ENCODE data around the gene SERPINE1.

SERPINE1 gene

GRCh38 chr7:101179117-101179516 lies 52.2 kb downstream of the SERPINE1 start:
- no peak overlapping the region for H3K4me3 ChIP-seq (replicated peaks; ENCODE audit: low read depth, low read length)
- no peak for DNase-seq (ENCODE audit: extremely low read depth, low read depth)
- TF ChIP-seq CTCF (IDR thresholded peaks at IDR 0.05; ENCODE audit: low read depth, low read length, missing control alignments), result no peak

- no peak for TF ChIP-seq CTCF (IDR thresholded peaks at IDR 0.05; ENCODE audit: low read depth, low read length, missing control alignments)
- DNase-seq (ENCODE audit: extremely low read depth, low read depth), result no peak
- H3K4me3 ChIP-seq (replicated peaks; ENCODE audit: low read depth, low read length), result no peak overlapping the region
Observed at GRCh38 chr7:101179713-101180112, 52.8 kb downstream of the SERPINE1 start.

- no peak for TF ChIP-seq CTCF (IDR thresholded peaks at IDR 0.05; ENCODE audit: low read depth, low read length, missing control alignments)
- DNase-seq (ENCODE audit: extremely low read depth, low read depth), result no peak
- H3K4me3 ChIP-seq (replicated peaks; ENCODE audit: low read depth, low read length), result no peak within 1 kb of the TSS
Observed at GRCh38 chr7:101180130-101180755, 53.3 kb downstream of the SERPINE1 start, which contains the start of gene NAT16. Gene NAT16 (minus strand): TSS chr7:101180293. CDS start chr7:101174807, 5,486 bp downstream.

GRCh38 chr7:101185258-101185839 lies 58.4 kb downstream of the SERPINE1 start:
- DNase-seq (ENCODE audit: extremely low read depth, low read depth), result no peak
- H3K4me3 ChIP-seq (replicated peaks; ENCODE audit: low read depth, low read length), result no peak overlapping the region
- no peak for TF ChIP-seq CTCF (IDR thresholded peaks at IDR 0.05; ENCODE audit: low read depth, low read length, missing control alignments)

GRCh38 chr7:101186194-101186593 lies 59.3 kb downstream of the SERPINE1 start:
- no peak overlapping the region for H3K4me3 ChIP-seq (replicated peaks; ENCODE audit: low read depth, low read length)
- no peak for DNase-seq (ENCODE audit: extremely low read depth, low read depth)
- no peak for TF ChIP-seq CTCF (IDR thresholded peaks at IDR 0.05; ENCODE audit: low read depth, low read length, missing control alignments)

- no peak overlapping the region for H3K4me3 ChIP-seq (replicated peaks; ENCODE audit: low read depth, low read length)
- no peak for TF ChIP-seq CTCF (IDR thresholded peaks at IDR 0.05; ENCODE audit: low read depth, low read length, missing control alignments)
- no peak for DNase-seq (ENCODE audit: extremely low read depth, low read depth)
Observed at GRCh38 chr7:101186844-101187428, 60.0 kb downstream of the SERPINE1 start.

Measured in HFF-Myc (cell line).